HG02852 (cell line): ENCODE measurements around the gene NLGN1.

Experiments
- ATAC-seq: cut with Tn5 transposase; IDR thresholded peaks from one replicate; pipeline ENCODE4 v1.9.1; 2021; ENCODE audit warnings: mild to moderate bottlenecking, moderate library complexity; ENCODE audit not compliant: unreplicated experiment

The NLGN1 gene

DNA sequence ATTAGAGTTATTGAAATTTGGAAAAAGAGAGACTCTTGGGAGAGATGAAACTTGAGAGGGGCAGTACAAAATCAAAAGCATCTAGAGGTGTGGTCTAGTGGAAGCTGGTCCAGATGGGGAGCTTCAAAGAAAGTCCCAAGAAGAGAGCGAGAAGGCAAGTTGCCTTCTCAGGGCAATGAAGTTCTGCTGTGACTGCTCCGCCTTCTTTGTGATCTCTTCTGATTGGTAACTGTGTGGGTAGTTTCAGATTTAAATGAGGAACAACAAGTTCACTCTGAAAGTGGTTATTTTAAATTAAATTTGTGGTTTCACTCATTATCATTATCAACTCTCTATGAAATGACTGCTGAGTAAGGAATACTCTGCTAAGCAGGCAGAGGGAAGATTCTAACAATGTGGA, 233.3 kb downstream of the NLGN1 start:
- ATAC-seq, result no peak

DNA sequence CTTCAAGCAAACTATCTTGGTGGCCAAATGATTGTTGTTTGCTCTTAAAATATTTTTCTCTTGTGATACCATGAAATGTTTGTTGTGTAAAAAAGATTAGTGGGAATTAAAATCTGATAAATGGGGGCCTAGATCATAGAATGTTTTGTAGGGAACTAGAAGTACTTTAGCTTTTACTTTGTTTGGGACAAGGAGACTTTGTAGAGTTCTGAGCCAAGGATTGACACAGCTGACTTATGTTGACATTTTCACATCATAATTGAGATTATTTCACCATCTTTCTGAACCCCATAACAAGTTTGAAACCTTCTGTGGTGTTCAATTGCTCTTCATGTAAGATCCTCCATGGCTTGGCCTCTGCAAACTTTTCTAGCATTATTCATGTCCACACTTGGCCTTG, 235.4 kb downstream of the NLGN1 start:
- ATAC-seq, result no peak

DNA sequence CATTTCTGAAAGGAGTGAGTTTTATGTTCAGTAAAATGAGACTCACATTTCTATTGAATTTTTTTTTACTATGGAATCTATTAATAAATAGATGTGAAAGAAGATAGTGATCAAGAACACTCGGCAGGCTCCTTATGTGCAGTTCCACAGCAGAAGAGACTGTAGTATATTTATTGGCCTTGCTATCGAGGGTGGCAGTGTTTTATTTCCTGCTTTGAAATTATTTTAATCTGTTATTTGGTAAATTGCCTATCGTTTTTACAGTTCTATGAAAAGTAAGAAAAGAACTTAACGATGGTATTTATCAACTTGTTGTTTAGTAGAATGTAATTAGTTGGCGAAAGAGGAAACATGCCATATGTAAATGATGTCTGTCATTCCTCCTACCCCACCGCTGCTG, 238.3 kb downstream of the NLGN1 start:
- ATAC-seq, result no peak

DNA sequence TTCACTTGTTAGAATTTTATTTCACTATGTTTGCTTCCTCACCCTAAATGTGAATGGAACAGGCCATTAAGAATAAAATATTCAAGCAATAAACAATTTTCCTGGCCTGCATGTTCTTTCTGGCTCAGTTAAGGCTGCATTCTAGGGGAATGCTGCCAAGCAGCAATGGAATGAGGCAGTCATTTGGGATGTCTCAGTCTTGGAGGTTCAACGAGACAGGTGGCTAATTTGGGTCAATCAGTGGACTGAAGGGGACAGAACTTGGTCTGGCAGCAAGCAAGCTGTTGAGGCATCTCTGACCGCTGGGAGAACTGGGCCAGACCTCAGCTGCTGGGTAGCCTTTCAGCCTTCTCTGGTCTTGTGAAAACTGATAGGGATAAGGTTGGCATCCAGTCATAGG, 241.6 kb downstream of the NLGN1 start:
- ATAC-seq, result no peak

DNA sequence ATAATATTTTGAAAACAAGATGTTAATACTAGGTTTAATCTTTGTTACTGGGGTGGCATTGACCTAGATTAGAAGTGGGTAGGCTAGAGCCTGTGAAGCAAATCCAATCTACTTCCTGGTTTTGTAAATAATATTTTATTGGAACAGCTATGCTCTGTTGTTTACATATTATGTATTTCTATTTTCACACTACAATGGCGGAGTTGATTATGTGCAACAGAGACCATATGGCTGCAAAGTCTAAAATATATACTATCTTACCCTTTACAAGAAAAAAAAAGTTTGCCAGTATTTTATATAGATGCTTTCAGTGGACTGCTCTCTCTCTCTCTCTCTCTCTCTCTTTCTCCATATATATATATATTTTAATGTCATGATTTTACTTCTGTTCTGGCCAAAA, 244.2 kb downstream of the NLGN1 start:
- no peak for ATAC-seq

DNA sequence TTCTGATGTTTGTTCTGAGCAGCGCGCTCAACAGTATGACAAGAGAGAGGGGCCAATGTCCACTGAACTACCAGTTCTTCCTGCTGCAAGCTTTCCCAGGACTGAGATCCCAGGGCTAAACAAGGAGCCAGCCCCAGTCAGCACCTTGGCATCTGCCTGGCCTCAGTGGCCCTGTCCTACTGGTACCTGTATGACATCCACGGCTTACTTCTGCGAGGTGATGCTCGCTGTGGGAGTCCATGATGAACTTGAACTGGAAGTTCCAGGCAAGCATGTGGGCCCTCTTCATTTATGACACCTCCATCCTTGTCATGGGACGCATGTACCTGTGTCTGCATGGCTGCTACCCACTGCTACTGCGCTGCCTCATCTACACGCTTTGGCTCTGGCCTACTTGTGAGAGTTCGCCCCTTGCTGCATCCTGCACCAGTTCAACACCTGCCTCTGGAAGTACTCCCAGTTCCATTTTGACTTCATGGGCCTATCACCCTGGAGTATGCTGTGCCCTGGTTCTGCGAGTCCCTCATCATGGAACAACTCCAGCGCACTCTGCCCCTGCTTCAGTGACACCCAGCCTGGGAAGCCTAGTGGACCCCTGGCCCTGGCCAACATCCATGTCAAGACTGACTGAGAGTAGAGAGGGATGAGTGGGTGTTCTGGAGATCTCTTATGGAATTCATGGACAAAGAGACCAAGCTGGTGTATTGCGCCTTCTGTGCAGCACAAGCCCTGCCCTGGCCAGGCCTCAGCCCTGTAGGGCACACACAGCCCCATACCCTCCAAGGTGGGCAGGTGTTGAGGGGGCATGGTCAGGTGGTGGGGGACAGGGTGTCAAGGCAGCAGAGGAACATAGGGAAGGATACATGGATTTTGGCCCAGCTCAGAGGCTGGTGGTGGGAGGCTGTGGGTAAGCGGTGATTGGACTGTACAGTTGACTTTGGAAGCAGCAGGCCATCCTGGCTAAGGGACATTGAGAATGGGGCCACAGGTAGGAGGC, 246.8 kb downstream of the NLGN1 start:
- ATAC-seq, result no peak

DNA sequence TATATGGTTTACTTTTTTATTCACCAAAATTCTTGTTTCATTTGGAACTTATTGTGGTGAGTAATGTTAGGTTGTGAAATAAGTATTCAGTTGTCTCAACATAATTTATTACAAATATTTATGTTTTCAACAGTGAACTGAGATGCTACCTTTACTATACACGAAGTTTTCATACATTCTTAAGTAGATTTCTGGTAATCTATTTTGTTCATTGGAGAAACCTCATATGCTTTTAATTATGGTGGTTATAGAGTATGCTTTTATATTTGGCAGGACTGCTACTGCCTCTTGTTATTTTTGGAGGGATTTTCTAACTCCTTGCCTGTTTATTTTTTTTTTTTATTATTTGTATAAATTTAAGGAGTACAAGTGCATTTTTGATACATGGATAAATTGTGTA, 253.1 kb downstream of the NLGN1 start:
- ATAC-seq, result no peak

DNA sequence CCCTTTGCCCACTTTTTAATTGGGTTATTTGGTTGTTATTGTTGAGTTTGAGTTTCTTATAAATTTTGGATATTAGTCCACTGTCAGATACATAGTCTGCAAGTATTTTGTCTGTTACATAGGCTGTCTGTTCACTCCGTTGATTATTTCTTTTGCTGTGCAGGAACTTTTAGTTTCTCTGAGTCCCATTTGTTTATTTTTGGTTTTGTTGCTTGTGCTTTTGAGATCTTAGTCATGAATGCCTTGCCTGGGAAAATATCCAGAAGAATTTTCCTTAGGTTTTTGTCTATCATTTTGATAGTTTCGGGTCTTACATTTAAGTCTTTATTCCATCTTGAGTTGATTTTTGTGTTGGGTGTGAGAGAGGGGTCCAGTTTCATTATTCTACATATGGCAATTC, 254.5 kb downstream of the NLGN1 start:
- ATAC-seq, result no peak

DNA sequence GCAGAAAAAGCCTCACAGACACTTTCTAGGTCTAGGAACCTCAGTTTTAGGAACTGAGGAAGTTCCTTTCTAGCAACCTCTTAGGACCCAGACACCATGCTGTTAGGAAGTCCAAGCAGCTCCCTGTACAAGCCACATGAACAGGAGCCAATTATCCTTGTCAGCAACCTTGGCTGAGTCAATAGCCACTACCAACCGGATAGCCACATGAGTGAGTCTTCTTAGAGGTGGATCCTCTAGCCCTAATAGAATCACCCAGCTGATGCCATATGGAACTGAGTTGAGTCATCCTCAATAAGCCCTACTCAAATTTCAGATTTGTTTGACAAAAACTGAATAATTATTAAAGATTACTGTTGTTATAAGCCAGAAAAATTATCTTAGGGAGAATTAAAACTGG, 256.2 kb downstream of the NLGN1 start:
- no peak for ATAC-seq

DNA sequence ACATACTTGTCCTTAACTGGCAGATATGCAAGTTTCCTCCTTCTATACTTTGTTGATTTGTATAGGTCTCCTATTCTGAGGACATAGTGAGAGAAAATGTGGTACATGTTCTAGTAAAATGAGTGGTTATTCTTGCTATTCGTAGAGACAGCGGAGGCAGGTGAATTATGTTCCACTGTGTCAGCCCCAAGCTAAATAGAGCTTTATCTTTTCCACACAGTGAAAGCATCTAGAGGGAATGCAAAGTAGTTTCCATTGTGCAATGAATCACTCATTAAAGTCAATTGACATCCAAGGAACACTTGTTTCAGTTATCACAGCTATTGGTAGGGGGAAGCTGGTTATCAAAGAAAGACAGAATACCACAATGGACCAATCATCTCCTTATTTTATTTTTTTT, 262.4 kb downstream of the NLGN1 start:
- no peak for ATAC-seq

DNA sequence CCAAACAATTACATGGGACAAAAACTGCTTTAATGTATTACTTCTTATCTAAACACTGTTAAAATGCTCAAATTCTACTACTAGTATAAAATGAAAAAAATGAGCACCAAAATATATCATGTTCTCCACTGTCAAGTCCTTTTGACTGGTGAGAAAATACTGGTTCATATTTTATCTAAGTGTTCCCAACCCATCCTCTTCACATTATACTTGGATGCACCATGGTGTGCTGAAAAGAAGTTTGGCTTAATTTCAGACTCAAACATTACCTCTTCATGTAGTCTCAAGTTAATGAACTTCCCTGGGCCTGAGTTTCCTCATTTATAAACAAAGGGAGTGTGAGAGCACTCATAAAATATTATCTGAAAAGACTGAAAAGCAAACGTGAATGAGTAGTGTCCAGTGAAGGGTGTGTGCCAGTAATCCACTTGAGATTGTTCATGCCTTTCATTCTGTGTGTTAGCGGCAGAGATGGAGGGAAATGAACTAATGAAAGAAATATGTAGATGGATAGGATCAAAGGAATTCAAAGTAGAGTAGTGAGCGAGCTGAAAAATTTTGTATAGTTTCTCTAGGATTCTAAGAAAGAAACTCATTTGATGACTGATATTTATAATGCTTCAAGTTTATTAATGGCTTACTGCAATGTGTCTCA, 263.2 kb downstream of the NLGN1 start:
- no peak for ATAC-seq

DNA sequence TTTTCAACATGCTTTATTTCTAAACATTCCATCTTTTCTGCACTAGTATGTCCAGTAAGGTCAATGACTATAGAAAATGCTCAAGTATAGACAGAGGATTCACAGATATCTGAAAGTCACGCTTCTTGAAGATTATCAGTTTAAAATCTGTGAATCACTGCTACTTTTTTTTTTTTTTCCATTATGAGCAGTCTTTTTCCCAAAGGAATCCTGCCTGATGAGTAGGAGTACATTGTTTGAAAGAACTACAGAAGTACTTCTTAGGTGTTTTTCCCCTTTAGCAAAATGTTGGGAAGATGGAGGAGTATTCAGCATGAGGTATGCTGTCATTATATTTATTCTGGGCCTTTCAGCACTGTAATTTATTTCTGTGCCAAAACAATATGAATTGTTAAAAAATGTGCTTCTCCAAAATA, 266.2 kb downstream of the NLGN1 start:
- ATAC-seq, result no peak

DNA sequence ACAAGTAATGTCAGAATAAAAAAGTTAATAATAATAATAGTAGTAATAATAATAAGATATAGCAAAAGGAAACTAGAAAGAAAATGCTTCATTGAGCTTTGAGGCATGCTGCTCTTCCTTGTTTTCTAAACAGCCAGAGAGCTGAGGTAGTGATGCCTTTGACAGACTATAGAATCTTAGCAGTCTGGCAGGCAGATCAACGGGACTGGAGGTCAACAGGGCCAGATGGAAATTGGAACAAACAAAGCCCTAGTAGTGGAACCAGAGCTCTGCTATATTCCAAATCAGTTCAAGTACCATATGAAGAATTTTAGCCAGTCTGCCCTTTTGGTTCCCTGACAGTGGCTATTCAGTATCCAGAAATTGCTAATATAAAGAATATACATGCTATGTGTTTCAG, 278.6 kb downstream of the NLGN1 start:
- ATAC-seq, result no peak

DNA sequence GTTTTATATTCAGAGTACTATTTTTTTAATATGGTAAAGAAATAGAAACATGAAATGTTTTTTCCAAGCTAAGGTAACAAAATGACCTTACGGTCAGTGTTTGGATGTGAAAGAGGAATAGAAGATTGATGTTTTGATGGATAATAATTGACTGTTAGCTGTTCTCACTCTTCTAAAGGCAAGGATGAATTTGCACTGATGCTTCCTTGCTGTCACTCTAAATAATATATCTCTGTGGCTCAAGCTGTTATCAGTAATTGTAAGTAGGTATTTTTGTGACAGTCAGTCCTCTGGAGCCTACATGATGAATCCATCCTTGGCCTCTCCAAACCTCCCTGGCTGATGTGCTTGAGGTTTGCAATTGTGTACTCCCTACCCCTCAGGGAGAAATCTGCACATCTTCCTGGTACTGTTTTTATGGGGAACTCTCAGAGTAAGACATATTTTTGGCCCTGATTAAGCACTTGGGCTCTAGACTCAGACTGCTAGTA, 283.7 kb downstream of the NLGN1 start:
- no peak for ATAC-seq

DNA sequence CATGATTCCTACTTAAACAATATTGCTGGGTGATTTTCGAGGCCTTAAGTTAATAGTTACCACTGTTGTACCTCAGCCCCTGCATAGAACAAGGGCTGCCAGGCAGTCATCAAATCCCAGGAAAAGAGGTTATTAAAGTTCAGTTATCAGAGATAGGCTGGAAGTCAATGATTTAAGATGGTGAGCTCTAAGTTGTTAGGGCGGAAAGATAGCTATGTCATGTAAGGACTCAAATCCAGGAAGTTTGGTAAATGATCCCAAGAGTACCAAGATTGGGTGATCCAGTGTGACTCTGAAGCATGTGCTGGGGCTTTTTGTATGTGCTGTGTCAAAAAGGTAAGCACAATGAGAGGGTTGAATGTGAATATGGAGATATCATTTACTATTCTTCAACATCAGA, 287.9 kb downstream of the NLGN1 start:
- ATAC-seq, result no peak

DNA sequence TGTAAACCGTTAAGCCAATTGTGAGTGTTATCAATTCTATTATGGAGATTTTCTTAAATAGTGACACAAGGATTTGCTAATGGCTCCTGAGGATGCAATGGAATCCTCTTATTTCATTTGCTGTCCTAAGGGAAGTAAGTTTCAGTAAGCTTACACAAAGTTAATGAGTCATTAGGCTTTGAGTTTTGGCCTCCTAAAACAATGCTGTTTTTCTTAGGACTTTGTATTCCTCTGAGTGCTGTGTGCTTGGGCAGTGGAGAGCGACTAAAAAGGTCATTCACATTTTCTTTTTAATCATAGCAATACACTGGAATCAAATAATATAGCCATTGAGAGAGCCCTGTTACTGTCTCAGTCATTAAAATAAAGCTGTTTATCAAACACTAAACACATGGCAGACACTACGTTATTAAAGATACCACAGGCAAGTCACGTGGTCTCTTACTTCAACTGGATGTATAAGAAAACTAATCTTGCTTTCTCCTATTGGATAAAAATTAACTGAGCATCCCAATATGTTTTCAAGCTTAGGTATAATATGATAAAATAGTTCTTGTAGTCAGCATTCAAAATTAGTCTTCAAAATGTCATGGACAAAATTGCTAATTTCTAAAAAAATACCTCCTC, 290.8 kb downstream of the NLGN1 start:
- no peak for ATAC-seq

DNA sequence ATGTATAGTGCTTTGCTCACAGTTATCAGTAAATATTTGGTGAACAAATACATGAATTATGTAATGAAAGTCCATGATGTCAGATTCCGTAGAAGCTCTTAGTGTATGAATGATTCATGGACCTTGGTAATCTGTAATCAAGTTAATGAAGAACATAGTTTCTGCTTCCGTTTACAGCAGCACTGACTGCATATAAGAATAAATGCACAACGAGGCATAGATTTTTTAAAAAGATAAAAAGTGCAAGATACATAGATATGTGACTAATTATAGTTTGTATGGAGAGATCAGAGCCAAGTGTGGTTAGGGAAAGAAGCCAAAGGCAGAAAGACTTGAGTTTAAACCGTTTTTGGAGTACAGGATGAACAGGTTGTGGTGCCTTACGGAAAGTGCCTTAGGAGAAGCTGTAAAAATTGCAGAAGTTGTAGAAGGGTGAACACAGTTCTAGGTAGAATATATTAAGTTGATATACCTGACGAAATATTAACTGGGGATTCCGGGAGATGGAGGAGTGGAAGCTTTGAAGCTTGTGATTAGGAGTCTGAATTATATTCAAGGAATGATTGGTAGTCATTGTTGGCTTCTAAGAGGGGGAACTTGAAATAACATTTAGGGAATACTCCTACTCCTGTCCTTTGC, 293.1 kb downstream of the NLGN1 start:
- ATAC-seq, result no peak

DNA sequence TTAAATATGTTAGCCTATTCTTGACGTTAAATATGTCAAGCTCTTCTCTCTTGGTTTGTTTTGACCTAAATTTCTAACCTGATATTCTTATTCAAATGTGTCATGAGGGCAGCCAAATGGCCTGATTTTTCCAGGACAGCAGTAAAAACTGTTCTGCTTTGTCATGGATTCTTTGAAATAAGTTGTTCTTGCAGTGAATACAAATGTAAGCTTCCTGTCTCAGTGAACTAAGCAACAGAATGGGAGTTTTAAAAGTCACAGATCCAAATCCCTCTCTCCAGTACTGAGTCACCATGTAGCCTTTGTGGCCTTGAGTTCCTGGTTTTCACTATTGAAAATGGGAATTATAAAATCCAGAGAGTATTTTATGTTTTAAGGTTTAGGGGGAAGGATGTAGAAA, 301.8 kb downstream of the NLGN1 start:
- ATAC-seq, result no peak

DNA sequence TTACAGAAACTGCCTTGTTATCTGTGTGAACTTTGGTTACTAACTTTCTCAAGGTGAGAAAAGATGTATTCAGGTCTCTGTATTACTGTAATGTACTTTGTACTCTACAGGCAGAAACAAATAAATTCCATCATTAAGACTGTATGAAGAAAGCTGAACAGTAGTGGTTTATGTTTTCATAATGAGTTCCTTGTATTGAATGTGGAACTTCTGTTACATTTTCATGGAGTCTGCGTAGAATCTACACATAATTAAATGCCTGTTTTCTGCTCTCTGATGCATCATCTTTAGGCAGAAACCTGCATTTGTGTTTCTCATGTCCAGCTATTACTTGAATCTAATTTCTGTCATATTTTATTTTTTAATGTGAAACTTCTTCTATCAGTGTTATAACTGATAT, 302.8 kb downstream of the NLGN1 start:
- no peak for ATAC-seq

DNA sequence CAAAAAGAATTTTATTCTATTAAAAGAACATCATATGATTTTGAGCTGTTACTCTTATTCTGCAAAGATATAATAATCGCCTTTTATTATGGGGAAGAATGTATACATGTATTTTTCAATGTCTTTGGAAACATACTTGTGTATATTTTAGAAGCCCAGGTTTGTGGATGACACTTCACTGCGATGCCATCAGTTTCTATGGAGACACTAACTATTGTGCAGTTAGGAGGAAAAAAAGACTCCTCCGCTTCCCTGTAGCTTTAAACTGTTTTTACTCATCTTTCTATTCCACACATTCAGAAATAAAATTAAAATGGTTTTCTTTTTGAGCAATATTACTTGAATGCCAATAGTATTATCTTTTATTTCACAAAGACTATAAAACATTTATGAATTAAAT, 305.0 kb downstream of the NLGN1 start:
- no peak for ATAC-seq

DNA sequence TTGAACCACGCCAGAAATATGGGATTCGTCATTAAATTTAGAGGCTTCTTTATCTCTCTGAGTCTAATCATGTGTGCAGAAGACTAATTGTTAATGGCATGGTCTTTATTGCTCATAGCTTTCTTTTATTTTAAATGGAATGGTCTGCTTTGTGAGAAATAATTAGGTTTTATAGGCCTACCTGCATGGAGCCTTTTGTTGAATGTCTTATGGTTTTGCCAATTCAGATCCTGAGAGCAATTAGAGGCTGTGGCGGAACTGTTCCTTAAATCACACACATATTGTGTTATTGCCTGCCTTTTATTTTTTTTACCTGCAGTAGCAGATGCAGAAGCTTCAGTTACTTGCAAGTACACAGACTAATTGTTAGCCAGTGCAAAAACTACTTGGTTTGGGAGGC, 306.2 kb downstream of the NLGN1 start:
- ATAC-seq, result no peak
